Stimulated activated CD8-positive, alpha-beta memory T cell treated with anti-CD3 and anti-CD28 coated beads, Interleukin-7, amount 100 ng/mL, for 4 hours (primary cell): Measurements from ENCODE around the gene MMRN2.
"Not testable (repeated sequence)": the region's sequence is repeated elsewhere in the genome, so short reads cannot be mapped to it uniquely, and the experiment has no call there.

Source experiments
- DNase-seq, 2 donors: peaks; one replicate each; pipeline ENCODE4 v3.0.0-alpha.2; 2020; ENCODE audit warnings: low read depth in 2 of 2

Gene MMRN2

DNA sequence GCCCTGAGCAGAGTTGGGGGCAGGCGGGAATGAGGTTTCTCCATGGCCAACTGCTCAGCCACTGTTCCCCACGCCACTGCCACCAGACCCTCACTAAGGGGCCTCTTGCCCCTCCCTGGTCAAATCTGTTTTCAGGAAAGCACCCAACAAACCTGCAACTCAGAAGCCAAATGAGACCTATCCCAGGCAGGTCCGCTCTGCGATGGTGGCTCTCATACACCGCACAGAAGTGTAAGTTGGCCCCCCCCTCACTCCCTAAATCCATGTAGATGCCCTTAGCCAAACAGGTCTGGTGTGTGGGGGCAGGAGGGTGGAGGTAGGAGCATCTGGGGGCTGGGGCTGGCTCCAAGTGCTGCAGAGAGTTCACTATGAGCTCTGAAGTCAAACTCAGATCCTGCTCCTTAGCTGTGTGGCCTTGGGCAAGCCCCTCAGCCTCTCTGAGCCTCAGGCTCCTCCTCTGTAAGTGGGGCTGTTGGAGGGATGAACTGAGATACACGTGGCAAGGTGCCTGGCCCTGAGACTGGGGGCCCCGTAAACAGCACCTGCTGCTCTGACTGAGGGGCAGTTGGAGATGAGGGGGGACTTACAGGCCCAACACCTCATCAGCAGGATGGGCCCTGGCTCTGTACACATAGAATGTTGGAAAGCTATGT lies 1.1 kb downstream of the MMRN2 start:
- no peak for DNase-seq

DNA sequence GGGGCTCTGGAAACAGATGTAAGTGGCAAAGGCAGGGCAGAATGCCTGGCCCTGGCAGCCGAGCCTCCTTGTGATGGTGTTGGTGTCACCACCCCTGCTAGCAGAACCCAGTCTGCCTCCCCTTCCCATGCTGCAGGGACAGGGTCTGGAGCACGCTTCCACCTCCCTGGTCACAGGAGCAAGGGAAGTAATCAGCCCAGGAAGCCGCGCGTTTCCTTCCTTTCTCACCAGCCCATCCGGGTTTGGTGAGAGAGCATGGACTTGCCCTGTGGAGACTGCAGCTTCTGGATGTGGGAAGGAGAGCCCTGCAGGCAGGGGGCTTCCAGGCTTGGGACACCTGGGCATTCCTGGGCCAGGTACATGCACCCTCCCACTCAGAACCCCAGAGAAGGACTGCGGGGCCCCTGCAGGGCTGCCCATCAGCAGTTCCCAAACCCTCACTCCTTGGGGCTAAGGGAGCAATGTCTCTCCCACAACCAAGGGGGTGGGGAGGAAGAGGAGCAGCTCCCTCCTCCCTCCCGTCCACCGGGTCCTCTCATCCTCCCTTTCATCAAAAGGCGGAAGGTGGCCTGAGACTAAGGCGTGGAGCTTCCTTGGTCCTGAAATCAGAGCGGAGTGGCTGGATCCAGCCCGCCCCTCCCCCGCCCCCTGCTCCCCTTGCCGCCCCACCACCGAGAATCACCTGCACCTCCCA lies 1.8 kb downstream of the MMRN2 start:
- DNase-seq, result no peak

DNA sequence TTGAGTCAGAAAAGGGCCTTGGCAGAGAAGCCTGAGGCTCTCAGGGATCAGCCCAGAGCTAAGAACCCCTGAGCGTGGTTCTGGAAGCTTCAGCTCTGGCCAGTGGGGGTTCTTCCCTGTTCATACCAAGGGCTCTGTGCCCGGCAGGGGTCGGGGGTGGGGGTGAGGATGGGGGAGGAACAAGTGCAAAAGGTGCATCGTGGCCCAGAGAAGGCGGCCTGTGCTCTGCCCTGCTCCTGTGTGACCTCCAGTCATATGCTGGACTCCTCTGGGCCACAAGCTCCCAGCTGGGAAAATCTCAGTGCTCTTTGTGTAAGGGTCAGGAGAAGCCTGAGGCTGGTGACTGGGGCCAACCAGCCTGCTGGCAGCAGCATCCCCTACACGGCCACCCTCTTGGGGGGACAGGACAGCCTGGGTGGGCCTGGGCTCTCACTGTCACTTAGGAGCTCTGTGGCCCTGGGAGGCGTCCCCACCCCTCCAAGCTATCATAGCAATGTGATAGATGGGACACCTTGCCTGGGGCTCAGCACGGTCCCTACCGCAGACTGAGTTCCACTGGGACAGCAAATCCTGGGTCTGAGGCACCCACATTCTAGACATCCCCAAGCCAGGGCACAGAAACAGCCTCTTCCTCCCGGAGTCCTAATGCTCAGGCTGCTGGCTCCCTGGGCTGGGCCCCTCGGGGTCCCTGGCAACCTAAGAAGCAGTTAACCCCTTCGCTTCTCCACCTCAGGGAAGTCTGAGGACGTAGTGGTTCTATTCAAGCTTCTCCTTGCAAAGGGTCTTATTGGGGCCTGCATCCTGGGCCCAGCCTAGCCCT lies 2.5 kb downstream of the MMRN2 start:
- DNase-seq, result no peak

DNA sequence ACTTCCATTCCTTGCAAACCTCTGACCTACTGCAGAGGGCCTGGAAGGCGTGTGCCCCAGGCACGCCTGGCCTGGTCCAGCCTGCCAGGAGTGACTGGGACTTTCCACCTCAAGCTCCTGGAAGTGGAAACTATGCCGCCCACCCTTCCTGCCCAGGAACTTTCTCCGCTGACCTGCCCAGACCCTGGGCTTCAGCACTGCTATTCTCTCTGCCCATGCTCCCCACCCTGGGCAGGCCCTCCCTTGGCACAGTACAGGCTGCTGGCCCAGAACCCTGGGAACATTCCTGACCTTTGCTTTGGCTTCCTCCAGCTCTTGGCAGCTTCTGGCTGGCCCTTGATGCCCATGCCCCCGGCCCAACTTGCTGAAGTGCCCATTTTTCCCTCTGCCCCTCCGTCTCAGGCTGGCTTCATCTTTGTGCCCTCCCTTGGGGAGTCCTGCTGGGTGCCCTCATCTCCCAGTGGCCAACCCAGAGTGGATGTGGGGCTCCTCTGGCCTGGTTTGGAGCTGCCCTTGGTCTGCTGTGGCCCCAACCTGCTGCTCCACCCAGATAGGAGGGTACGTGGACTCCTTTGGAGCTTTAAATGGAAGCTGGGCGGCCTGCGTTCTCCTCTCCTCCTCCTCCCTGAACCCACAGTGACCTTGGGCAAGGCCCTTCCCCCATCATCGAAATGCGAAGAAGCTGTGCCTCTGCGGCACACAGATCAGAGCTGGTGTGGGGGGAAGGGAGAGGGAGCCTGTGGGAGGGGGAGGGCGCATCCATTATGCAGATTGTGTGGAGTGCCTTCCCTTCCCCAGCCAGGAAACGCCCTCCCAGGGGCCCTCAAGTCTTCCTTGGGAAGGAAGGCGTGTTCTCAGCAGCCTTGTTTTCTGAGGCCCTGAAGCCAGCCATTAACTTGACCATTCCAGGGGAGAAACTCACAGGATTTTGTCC lies 3.4 kb downstream of the MMRN2 start:
- no peak for DNase-seq

DNA sequence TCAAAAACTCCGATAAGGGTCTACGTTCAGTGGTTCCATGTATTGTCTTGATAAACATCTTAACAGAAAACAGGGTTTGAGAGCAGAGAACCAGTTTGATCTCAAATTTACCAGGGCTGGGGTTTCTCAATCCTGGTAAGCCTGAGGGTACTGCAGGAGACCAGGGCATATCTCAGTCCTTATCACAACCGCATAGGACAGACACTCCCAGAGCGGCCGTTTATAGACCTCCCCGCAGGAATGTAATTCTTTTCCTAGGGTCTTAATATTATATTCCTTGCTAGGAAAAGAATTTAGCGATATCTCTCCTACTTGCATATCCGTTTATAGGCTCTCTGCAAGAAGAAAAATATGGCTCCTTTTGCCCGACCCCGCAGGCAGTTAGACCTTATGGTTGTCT lies 4.7 kb downstream of the MMRN2 start:
- DNase-seq, result not testable (repeated sequence)

DNA sequence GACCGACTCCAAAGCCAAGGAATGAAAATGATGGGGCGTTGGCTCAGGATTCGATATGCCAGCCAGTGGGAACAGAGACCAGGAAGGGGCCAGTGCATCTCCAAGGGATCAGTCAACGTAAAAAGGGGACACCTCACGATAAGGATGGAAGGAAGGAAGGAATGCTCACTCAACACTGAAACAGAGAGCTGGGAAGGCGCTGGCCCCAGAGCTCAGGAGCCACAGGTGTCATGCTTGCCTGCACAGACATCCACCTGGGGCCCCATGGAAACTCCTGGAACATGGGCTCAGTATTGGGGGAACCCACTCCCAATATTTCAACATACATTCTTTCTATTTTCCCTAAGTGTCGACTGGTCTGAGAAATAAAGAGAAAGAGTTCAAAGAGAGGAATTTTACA lies 5.3 kb downstream of the MMRN2 start:
- DNase-seq, result no peak

DNA sequence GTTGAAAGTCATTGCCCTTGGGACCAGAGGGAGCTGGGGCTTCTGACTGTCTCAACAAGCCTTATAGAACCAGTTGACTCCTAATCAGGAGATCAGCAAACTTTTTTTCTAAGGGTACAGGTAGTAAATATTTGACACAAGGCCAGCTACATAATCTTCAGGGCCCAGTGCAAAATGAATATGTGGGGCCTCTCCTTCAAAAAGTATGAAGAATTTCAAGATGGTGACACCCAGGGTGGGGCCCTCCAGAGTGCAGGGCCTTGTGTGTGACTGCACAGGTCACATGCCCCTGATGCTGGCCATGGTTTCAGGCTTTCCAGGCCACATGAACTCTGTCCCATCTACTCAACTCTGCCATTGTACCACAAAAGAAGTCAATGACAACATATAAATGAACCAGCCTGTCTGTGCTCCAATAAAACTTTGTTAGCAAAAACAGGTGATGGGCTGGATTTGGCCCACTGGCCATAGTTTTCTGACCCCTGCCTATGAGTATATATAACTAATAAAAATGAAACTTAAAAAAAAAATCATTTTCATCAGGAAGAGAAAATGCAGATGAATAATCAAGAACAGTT lies 6.1 kb downstream of the MMRN2 start:
- DNase-seq, result no peak

- no peak for DNase-seq
Observed at GRCh38 chr10:86950349-86950748, 7.1 kb downstream of the MMRN2 start.

DNA sequence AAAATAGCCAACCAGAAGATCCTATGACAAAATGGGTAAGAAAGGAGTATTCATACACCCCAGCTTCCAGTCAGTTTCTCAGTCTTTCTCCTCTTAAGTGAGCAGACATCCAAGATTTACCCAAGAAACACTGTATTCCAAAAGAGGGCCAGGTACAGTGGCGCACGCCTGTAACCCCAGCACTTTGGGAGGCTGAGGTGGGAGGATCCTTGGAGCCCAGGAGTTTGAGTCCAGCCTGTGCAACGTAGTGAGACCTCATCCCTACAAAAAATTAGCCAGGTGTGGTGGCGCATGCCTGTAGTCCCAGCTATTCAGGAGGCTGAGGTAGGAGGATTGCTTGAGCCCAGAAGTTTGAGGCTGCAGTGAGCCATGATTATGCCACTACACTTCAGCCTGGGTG lies 9.6 kb downstream of the MMRN2 start:
- DNase-seq, result not testable (repeated sequence)

DNA sequence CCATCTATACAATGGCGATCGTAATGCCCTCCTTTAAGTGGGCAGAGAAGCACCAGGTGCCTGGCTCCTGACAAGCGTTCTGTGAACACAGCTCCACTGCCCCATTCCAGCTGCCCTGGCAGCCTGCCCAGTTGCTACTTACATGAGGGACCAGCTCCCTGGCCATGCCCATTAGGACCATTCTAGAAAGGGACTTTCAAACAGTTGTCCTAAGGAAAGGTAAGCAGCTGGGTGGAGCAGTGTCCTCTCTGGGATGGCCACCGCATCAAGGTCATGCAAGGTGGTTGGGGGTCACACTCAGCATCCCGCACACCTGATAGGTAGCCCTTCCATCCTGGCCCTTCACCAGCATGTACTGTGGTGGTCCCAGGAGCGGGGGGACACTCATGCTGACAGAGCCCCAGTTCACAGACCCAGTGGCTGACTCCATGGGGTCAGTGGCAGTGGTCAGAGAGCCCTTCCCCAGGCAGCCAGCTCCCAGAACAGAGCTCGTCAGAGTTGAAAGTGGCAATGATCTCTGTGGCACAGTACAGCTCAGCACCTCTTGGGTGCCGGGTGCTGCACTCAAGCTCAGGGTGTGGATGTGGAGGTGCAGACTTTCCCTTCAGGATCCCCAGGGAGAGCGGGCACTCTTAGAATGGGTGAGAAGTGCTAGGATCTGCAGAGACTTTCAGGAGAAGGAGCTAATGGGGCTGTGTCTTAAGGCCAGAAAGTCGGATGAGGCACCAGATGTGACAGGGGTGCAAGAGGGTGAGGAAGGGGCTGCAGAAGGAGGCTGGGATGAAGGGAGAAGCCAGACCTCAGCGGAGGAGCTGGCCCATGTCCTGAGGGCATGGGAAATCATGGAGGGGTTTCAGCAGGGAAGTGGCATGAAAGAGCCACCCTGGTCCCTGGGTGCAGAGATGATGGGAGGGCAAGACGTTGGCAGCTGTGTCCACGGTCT lies 10.9 kb downstream of the MMRN2 start:
- no peak for DNase-seq

DNA sequence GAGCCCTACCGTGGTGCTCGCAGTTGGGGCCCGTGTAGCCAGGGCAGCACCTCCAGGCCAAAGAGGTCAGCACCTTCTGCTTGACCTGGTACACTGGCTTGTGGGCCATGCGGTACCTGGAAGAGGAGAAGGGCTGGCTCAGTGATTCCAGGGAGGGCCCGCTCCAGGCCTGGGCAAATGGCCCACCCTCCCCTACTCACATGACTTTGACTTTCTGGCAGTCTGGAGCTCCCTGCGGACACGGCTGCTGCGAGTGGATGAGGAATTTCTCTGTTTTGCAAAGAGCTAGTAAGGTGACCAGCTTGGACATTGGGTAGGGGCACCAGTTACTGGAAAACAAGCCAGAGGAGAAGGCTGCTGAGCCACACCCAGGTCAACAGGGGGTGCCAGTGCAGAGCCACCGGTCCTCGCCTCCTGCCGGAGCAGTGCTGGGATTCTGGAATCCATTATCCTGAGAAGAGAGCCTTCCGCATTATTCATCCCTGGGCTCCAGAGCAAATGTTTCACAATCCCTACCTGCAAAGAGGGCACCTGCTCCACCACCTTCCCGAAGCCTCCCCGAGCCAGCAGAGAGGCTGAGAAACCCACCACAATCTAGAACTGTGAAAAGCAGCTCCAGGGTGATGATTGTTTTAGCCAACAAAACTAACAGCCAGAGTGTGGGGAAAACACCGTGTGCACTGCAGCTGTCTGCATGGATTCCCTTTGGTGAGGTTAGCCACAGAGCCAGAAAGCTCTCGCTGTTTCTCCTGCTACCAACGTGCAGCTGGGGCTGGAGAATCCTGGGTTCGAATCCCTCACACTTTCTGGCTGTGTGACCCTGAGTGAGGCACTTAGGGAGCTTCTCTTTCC lies 11.8 kb downstream of the MMRN2 start:
- no peak for DNase-seq

DNA sequence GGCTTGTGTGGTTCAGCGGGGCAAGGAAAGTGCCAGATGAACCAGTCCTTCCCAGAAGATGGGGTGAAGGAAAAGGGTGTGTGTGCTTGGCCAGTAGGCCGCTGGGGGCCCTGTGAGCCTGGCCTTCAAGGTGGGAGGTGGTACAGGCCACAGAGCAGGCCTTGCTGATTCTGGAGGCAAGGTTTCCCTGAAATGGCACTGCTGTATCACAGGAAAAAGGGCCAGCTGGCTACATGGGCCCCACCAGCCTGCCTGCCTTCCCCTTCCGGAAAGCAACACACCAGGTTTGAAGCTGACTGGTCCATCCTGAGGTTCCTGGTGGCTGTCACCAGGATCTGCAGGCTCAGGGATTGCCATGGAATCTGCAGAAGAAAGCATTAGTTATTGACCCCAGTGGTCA lies 12.5 kb downstream of the MMRN2 start:
- no peak for DNase-seq

DNA sequence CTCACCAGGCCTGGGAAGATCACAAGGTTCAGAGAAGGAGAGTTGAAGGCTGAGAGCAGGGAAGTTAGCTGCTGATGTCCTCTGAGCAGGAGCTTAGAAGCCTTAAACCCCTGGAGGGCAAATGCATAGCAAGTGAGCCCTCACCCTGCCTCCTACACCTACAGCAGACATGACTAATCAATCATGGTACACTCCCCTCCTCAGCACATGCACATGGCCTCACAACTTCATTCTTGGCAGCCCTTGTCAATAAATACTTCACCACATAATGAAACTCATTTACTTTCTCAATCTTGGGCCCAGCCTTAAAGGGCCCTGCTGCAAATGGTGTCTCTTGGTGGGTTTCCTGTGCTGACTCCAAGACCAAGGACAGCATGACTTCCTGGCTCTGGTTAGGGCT lies 12.9 kb downstream of the MMRN2 start:
- DNase-seq, result no peak

DNA sequence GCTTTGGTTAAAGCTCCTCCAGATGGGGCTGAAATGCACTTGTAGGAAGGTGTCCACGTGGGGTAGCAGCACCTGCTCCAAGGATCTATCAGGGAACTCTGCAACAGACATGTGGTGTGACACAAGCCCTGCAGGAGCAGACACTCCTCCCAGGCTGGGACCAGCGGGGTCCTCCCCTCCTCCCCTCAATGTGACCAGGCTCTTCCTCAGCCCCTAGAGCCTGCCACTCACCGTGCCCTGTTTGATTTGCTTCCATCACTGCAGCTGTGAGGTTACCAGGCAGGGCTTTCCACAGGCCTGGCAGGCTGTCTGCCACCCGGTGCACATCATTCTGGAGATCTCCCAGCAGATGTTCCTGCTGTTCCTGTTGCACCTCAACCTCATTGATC lies 13.4 kb downstream of the MMRN2 start:
- DNase-seq, result no peak

GRCh38 chr10:86943316-86944030 lies 13.9 kb downstream of the MMRN2 start:
- DNase-seq, result no peak

DNA sequence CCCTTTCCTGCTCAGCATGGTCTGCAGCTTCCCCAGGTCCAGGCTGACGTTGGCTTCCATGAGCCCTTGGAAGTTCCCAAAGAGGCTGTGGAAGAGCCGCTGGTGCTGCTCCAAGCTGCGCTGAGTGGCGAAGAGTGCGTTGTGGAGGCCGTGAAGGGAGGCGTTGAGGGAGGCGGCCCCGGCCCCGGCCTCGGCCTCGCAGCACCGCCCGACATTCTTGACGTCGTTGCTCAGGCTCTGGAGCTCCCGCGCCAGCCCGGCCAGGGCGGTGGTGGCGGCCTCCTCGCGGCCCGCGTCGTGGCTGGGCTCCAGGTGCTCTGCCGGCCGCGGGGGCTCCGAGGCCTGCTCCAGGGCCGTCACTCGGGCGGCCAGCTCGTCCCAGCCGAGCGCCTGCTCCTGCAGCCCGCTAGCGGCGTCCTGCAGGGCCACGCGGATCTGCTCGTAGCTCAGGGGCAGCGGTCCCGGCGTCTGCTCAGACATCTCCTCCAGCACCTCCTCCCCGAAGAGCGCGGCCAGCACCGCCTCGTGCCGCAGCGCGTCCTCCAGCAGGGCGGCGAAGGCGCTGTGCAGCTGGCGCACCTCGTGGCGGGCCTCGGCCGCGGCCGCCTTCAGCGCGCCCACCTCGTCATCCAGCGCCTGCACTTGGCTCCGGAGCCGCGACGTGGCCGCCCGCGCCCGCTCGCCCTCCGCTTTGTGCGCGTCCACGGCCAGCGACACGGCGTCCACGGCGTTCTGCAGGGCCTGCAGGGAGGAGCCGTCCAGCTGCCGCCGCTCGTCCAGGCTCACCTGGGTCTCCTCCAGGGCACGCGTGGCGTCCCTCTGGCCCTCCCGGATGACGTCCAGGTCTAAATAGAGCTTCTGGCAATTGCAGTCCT lies 14.7 kb downstream of the MMRN2 start:
- no peak for DNase-seq

- no peak for DNase-seq
Observed at GRCh38 chr10:86941991-86942421, 15.4 kb downstream of the MMRN2 start.

DNA sequence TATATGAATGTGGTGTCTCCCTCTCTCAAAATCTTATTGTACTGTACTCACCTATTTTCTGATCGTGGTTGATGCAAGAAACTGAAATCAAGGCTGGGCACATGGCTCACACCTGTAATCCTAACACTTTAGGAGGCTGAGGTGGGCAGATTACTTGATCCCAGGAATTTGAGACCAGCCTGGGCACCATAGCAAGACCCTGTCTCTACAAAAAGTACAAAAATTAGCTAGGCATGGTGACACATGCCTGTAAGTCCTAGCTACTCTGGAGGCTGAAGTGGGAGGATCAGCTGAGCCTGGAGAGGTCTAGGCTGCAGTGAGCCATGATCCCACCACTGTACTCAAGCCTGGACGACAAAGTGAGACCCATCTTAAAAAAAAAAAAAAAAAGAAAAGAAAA lies 16.0 kb downstream of the MMRN2 start:
- no peak for DNase-seq
